ENCODE results near the gene ZNF451.

ZNF451 gene

GRCh38 chr6:57094689-57095088, 4.7 kb downstream of the ZNF451 start:
- no peak for DNase-seq (ENCODE audit: low read depth in 3 of 3)

- no peak for DNase-seq (ENCODE audit: low read depth in 3 of 3)
These were observed 7.6 kb downstream of the ZNF451 start for GRCh38 chr6:57097596-57097995.

GRCh38 chr6:57102976-57103375, 13.0 kb downstream of the ZNF451 start:
- no peak for DNase-seq (ENCODE audit: low read depth in 3 of 3)

- DNase-seq (ENCODE audit: low read depth in 3 of 3) = no peak
These were observed 14.3 kb downstream of the ZNF451 start for GRCh38 chr6:57104336-57104735.

GRCh38 chr6:57106990-57107389, 17.0 kb downstream of the ZNF451 start:
- DNase-seq (ENCODE audit: low read depth in 3 of 3) = no peak

- no peak for DNase-seq (ENCODE audit: low read depth in 3 of 3)
These were observed 18.7 kb downstream of the ZNF451 start for GRCh38 chr6:57108691-57109090.

GRCh38 chr6:57109880-57110279, 19.9 kb downstream of the ZNF451 start:
- DNase-seq (ENCODE audit: low read depth in 3 of 3) = no peak

GRCh38 chr6:57113105-57113504, 23.1 kb downstream of the ZNF451 start:
- DNase-seq (ENCODE audit: low read depth in 3 of 3) = no peak

GRCh38 chr6:57116776-57117175, 26.8 kb downstream of the ZNF451 start:
- DNase-seq (ENCODE audit: low read depth in 3 of 3) = no peak

- no peak for DNase-seq (ENCODE audit: low read depth in 3 of 3)
These were observed 27.8 kb downstream of the ZNF451 start for GRCh38 chr6:57117796-57118195.

- DNase-seq (ENCODE audit: low read depth in 3 of 3) = no peak
These were observed 33.1 kb downstream of the ZNF451 start for GRCh38 chr6:57123111-57123510.

- DNase-seq (ENCODE audit: low read depth in 3 of 3) = no peak
These were observed 37.8 kb downstream of the ZNF451 start for GRCh38 chr6:57127763-57128162.

- DNase-seq (ENCODE audit: low read depth in 3 of 3) = no peak
These were observed 40.7 kb downstream of the ZNF451 start for GRCh38 chr6:57130661-57131177.

GRCh38 chr6:57134954-57135353, 45.0 kb downstream of the ZNF451 start:
- no peak for DNase-seq (ENCODE audit: low read depth in 3 of 3)

- no peak for DNase-seq (ENCODE audit: low read depth in 3 of 3)
These were observed 45.9 kb downstream of the ZNF451 start for GRCh38 chr6:57135885-57136284.

GRCh38 chr6:57137350-57137749, 47.4 kb downstream of the ZNF451 start:
- no peak for DNase-seq (ENCODE audit: low read depth in 3 of 3)

- DNase-seq (ENCODE audit: low read depth in 3 of 3) = no peak
These were observed 48.0 kb downstream of the ZNF451 start for GRCh38 chr6:57138026-57138425.

GRCh38 chr6:57141451-57142177, 51.6 kb downstream of the ZNF451 start:
- DNase-seq (ENCODE audit: low read depth in 3 of 3) = no peak

- DNase-seq (ENCODE audit: low read depth in 3 of 3) = no peak
These were observed 52.2 kb downstream of the ZNF451 start for GRCh38 chr6:57142178-57142525.

GRCh38 chr6:57143690-57144089, 53.7 kb downstream of the ZNF451 start:
- no peak for DNase-seq (ENCODE audit: low read depth in 3 of 3)

- no peak for DNase-seq (ENCODE audit: low read depth in 3 of 3)
These were observed 57.4 kb downstream of the ZNF451 start for GRCh38 chr6:57147401-57147800.

- DNase-seq (ENCODE audit: low read depth in 3 of 3) = no peak
These were observed 58.2 kb downstream of the ZNF451 start for GRCh38 chr6:57147955-57148858.

- DNase-seq (ENCODE audit: low read depth in 3 of 3) = no peak
These were observed 68.7 kb downstream of the ZNF451 start for GRCh38 chr6:57158658-57159057.

Measured in stimulated activated CD4-positive, alpha-beta T cell treated with anti-CD3 and anti-CD28 coated beads, TNF-alpha, amount 100 ng/mL, for 4 hours (primary cell).